D721Med (cell line): ENCODE results near the gene HS2ST1.
"Not testable (repeated sequence)": the region's sequence is repeated elsewhere in the genome, so short reads cannot be mapped to it uniquely, and the experiment has no call there.

Experiments
- DNase-seq: peaks from one replicate; pipeline ENCODE4 v3.0.0; 2011; ENCODE audit warnings: low spot score; ENCODE audit not compliant: insufficient read length
- FAIRE-seq: peaks from 2 replicates; lab custom pipeline; 2011; peaks lifted over from hg19 to GRCh38; lab: Jason Lieb, UNC
- CTCF ChIP-seq: IDR thresholded peaks from 2 replicates; pipeline ENCODE4 v1.5.1; 2012; ENCODE audit warnings: mild to moderate bottlenecking, control low read depth; ENCODE audit not compliant: insufficient read depth; ENCODE audit errors: missing control alignments

Gene HS2ST1

GRCh38 chr1:86951430-86951829 lies 37.0 kb downstream of the HS2ST1 start:
- FAIRE-seq (no peak), DNase-seq (no peak)
- TF ChIP-seq CTCF, result no peak

- DNase-seq (no peak), FAIRE-seq (no peak)
- no peak for TF ChIP-seq CTCF
These were observed 38.7 kb downstream of the HS2ST1 start for GRCh38 chr1:86953167-86953566.

DNA sequence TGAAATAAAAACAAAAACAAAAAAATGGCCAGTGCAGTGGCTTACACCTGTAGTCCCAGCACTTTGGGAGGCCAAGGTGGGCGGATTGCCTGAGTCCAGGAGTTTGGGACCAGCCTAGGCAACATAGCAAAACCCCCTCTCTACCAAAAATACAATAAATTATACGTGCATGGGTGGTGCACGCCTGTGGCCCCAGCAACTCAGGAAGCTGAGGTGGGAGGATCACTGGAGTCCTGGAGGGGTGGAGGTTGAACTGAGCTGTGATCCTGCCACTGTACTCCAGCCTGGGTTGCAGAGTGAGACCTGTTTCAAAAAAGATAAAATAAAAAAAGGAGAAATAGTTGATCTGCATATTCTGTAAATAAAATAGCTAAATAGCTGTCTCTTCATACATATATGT lies 41.2 kb downstream of the HS2ST1 start:
- no peak for FAIRE-seq
- no peak for TF ChIP-seq CTCF

DNA sequence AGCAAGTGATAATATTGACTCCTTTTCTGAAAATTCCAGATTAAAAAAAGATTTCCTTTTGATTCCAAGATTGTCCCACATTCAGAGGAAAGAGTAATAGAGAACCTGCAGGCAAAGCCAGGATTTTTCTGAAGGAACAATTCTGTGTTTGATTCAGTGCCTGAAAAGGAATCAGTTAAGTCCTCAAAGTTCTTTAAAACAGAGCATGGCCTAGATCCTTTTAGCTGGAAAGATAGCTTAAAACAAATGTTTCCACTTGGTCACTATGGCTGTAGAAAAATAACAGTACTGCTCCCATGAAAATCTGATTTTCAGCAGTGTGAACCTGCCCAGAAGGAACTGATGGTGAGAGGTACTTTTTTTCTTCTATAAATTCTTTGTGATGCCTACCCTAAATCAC lies 41.8 kb downstream of the HS2ST1 start:
- no peak for FAIRE-seq
- TF ChIP-seq CTCF, result no peak
- DNase-seq, result no peak

More for the DNA sequence above, 41.2 kb downstream of the HS2ST1 start:
- DNase-seq, result no peak

DNA sequence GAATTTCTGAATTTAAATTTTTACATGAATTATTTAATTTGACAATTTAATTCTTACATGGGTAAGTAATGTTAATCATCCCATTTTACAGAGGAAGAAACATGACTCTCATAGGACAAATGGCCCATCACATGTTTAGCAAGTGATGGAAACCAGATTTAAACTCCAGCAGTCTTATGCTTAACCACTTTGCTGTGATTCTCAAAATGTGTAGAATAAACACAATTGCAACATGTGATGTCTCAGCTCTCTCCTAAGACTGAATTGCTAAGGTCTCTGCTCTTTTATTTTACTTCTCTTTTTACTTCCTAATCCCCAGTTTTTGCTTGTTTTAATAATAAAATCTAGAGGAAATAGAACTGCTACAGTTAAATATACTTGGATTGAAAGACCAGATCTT lies 42.8 kb downstream of the HS2ST1 start:
- DNase-seq, result no peak
- no peak for FAIRE-seq
- no peak for TF ChIP-seq CTCF

DNA sequence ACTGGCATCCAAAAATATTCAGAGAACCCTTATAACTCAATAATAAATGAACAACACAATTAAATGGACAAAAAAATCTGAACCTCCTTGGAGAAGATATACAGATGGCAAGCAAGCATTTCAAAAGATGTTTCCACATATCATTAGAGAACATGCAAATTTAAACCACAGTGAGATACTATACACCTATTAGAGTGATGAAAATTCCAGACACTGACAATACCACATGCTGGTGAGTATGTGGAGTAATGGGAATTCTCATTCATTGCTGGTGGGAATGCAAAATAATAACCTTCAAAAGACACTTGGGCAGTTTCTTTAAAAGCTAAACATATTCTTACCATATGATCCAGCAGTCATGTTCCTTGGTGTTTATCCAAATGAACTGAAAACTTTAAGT lies 46.1 kb downstream of the HS2ST1 start:
- DNase-seq (no peak), FAIRE-seq (no peak)
- TF ChIP-seq CTCF, result no peak

- not testable (repeated sequence) for FAIRE-seq, DNase-seq
These were observed 49.4 kb downstream of the HS2ST1 start for GRCh38 chr1:86963841-86964240.

GRCh38 chr1:86965012-86965826 lies 50.8 kb downstream of the HS2ST1 start:
- no peak for FAIRE-seq
- TF ChIP-seq CTCF, result peak; percentile 22
- no peak for DNase-seq
